NB4 (cell line): ENCODE data around the gene TFCP2.

ENCODE experiments used
- CTCF ChIP-seq: IDR thresholded peaks from one replicate; pipeline ENCODE4 v1.5.1; 2012; ENCODE audit warnings: low read depth, low read length
- POLR2A ChIP-seq: IDR thresholded peaks from 2 replicates; pipeline ENCODE4 v1.6.1; 2011; ENCODE audit warnings: mild to moderate bottlenecking; ENCODE audit not compliant: insufficient read length; ENCODE audit errors: extremely low read depth

GRCh38 chr12:51183816-51184215 lies 10.9 kb upstream of the TFCP2 start:
- TF ChIP-seq CTCF, result no peak
- no peak for TF ChIP-seq POLR2A
